IPS-20b (cell line): ENCODE results near the gene ACTR2.

Experiments used
- H3K27ac ChIP-seq: one replicate; pipeline ENCODE4 v1.5.1; 2013; ENCODE audit warnings: low read length
- H3K27me3 ChIP-seq: 2 replicates; pipeline ENCODE4 v1.6.1; 2013; ENCODE audit warnings: mild to moderate bottlenecking, low read length, inconsistent platforms; ENCODE audit not compliant: insufficient read depth
- H3K36me3 ChIP-seq: 2 replicates; pipeline ENCODE4 v1.6.1; 2013; ENCODE audit warnings: low read depth, mild to moderate bottlenecking, inconsistent platforms, low read length, moderate library complexity; ENCODE audit not compliant: insufficient read depth
- H3K4me1 ChIP-seq: 2 replicates; pipeline ENCODE4 v1.6.1; 2013; ENCODE audit warnings: mild to moderate bottlenecking, control low read depth, inconsistent platforms, low read length, moderate library complexity; ENCODE audit not compliant: insufficient read depth
- H3K4me3 ChIP-seq: 2 replicates; pipeline ENCODE4 v1.5.1; 2013; ENCODE audit warnings: mild to moderate bottlenecking, low read length, inconsistent platforms
- H3K9ac ChIP-seq: 2 replicates; pipeline ENCODE4 v1.6.1; 2013; ENCODE audit warnings: low read depth, mild to moderate bottlenecking, inconsistent platforms, low read length, moderate library complexity
- H3K9me3 ChIP-seq: 2 replicates; pipeline ENCODE4 v1.6.1; 2013; ENCODE audit warnings: mild to moderate bottlenecking, low read depth, low read length, inconsistent platforms; ENCODE audit not compliant: insufficient read depth

ACTR2 gene

DNA sequence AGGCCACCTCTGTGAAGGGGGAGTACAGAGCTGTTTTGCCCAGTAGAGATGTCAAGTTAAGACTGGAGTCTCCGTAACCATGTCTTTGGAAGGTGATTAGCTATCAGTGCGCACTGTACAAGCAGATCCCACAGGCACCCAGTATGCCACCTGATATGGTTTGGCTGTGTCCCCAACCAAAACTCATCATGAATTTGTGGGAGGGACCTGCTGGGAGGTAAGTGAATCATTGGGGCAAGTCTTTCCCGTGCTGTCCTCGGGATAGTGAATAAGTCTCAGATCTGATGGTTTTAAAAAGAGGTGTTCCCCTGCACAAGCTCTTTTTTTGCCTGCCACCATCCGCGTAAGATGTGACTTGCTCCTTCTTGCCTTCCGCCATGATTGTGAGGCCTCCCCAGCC lies 90.2 kb downstream of the ACTR2 start:
- Histone ChIP-seq H3K9ac (no peak overlapping the region), H3K4me3 (no peak overlapping the region), H3K27ac (no peak overlapping the region), H3K9me3 (no peaks in the 10 kb centered on the region), H3K27me3 (no peaks in the 10 kb centered on the region), H3K4me1 (no peaks in the 10 kb centered on the region), H3K36me3 (peaks cover 19% of the 10 kb centered on the region)

GRCh38 chr2:65319072-65319673 lies 91.5 kb downstream of the ACTR2 start:
- no peaks in the 10 kb centered on the region for H3K4me1 ChIP-seq
- no peak overlapping the region for H3K4me3 ChIP-seq
- H3K9ac ChIP-seq = no peak overlapping the region
- peaks cover 11% of the 10 kb centered on the region for H3K36me3 ChIP-seq
- no peaks in the 10 kb centered on the region for H3K27me3 ChIP-seq
- H3K27ac ChIP-seq = no peak overlapping the region
- no peaks in the 10 kb centered on the region for H3K9me3 ChIP-seq

DNA sequence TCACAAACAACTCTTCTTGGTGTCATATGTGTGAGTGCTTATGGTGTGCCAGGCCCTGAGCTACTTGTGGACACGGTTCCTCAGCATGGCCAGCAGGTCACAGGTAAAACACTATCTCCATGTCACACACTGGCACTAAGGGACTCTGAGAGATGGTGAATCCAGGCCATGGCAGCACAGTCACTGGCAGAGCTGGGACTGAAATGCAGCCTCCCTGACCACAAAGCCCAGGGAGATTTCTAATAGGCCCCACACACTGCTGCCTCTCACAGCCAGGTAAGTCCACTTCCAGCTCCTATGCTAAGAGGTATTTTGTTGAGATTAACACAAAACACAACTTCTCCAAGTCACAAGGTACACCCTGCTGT lies 92.0 kb downstream of the ACTR2 start:
- Histone ChIP-seq H3K4me3 (no peak overlapping the region), H3K4me1 (no peaks in the 10 kb centered on the region), H3K27ac (no peak overlapping the region), H3K36me3 (peaks cover 11% of the 10 kb centered on the region), H3K9ac (no peak overlapping the region), H3K27me3 (no peaks in the 10 kb centered on the region), H3K9me3 (no peaks in the 10 kb centered on the region)

DNA sequence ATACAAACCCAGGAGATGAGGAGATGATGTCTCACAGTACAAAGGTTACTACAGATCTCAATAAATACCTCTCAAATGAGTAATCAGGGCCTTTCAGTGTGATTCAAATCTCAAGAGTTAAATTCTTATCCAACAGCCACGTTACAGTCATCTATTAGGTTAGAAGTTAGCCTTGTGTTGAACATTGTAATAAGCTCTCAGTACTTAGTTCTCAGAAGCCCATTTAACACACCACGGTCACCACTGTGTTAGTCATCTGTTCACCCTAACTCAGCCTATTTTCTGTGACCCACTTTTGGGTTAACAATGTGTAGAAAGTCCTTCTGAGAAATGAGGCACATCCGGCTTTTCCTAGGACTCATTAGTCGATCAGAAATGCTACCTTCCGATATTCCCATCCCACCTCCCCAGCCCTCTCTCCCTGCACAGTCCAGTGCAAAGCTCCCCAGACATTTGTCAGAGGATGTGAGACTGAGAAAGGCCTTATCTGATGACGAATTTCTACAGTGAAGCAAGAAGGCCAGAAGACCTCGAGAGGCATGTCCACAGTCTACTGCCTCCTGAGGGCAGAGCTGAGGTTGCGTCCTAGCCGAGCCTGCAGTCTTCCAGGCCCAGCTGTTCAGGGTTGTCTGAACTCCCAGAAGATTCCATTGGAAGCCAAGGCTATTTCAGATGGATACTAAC lies 92.6 kb downstream of the ACTR2 start:
- H3K36me3 ChIP-seq = peaks cover 7% of the 10 kb centered on the region
- H3K27ac ChIP-seq = no peak overlapping the region
- H3K4me3 ChIP-seq = no peak overlapping the region
- H3K9ac ChIP-seq = no peak overlapping the region
- H3K9me3 ChIP-seq = no peaks in the 10 kb centered on the region
- no peaks in the 10 kb centered on the region for H3K27me3 ChIP-seq
- no peaks in the 10 kb centered on the region for H3K4me1 ChIP-seq
